Chondrocyte (in vitro differentiated cells): ENCODE measurements around the gene DDR2. TPM values are rescaled to one million over a fixed set of nuclear protein-coding genes. Genes with fewer than 3 reads are reported as not detected.

ENCODE experiments used
- DNase-seq: peaks from one replicate; pipeline ENCODE4 v3.0.0; 2021; ENCODE audit warnings: mixed read lengths, low spot score
- H3K27ac Mint-ChIP-seq: one replicate; pipeline ENCODE4 v1.8.0; 2021; ENCODE audit warnings: mild to moderate bottlenecking, moderate library complexity, mixed read lengths; ENCODE audit not compliant: unreplicated experiment
- H3K27me3 Mint-ChIP-seq: 2 replicates; pipeline ENCODE4 v1.8.0; 2021; ENCODE audit warnings: low read depth, mixed read lengths
- H3K36me3 Mint-ChIP-seq: 2 replicates; pipeline ENCODE4 v1.8.0; 2021; ENCODE audit warnings: low read depth, mixed read lengths
- H3K4me1 Mint-ChIP-seq: 2 replicates; pipeline ENCODE4 v1.8.0; 2021; ENCODE audit warnings: low read depth, mild to moderate bottlenecking, mixed read lengths
- H3K4me3 Mint-ChIP-seq: one replicate; pipeline ENCODE4 v1.8.0; 2021; ENCODE audit warnings: mild to moderate bottlenecking, moderate library complexity, mixed read lengths; ENCODE audit not compliant: unreplicated experiment
- H3K9me3 Mint-ChIP-seq: 2 replicates; pipeline ENCODE4 v1.8.0; 2021; ENCODE audit warnings: low read depth, mixed read lengths
- total RNA-seq: library from RNA; stranded (reverse); gene quantifications from 3 replicates; pipeline ENCODE4 v1.2.1, GENCODE V29; 2021
- TF ChIP-seq, protein P1 (sequence below): fragments of 200-600 bp; sonication (generic); IDR thresholded peaks from 2 replicates; pipeline ENCODE4 v1.5.0; 2021; ENCODE audit warnings: antibody characterized with exemption, mild to moderate bottlenecking, moderate library complexity

The DDR2 gene
- total RNA-seq, 1 donor from 2014 or later = 182 TPM

DNA sequence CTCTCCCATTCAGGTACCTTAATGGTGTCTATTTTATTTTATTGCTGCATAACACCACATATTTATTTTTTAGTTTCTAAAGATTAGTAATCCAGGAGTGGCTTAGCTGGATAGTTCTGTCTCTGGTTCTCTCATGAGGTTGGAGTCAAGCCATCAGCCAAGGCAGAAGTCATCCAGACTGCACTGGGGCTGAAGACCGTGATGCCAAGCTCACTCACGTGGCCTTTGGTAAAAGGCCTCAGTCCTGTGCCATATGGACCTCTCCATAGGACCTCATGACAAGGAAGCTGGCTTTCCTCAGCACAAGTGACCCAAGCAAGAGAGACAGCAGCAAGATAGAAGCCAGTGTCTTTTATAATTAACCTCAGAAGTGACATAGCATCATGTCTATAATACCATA is 23.0 kb upstream of the DDR2 start:
- Mint-ChIP-seq H3K27me3 (no peaks in the 10 kb centered on the region), H3K9me3 (no peaks in the 10 kb centered on the region), H3K4me3 (no peak overlapping the region), H3K4me1 (peaks cover 35% of the 10 kb centered on the region), H3K27ac (no peak overlapping the region), H3K36me3 (no peaks in the 10 kb centered on the region)
- no peak for DNase-seq
- TF ChIP-seq, protein P1, sequence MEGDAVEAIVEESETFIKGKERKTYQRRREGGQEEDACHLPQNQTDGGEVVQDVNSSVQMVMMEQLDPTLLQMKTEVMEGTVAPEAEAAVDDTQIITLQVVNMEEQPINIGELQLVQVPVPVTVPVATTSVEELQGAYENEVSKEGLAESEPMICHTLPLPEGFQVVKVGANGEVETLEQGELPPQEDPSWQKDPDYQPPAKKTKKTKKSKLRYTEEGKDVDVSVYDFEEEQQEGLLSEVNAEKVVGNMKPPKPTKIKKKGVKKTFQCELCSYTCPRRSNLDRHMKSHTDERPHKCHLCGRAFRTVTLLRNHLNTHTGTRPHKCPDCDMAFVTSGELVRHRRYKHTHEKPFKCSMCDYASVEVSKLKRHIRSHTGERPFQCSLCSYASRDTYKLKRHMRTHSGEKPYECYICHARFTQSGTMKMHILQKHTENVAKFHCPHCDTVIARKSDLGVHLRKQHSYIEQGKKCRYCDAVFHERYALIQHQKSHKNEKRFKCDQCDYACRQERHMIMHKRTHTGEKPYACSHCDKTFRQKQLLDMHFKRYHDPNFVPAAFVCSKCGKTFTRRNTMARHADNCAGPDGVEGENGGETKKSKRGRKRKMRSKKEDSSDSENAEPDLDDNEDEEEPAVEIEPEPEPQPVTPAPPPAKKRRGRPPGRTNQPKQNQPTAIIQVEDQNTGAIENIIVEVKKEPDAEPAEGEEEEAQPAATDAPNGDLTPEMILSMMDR = no peak

DNA sequence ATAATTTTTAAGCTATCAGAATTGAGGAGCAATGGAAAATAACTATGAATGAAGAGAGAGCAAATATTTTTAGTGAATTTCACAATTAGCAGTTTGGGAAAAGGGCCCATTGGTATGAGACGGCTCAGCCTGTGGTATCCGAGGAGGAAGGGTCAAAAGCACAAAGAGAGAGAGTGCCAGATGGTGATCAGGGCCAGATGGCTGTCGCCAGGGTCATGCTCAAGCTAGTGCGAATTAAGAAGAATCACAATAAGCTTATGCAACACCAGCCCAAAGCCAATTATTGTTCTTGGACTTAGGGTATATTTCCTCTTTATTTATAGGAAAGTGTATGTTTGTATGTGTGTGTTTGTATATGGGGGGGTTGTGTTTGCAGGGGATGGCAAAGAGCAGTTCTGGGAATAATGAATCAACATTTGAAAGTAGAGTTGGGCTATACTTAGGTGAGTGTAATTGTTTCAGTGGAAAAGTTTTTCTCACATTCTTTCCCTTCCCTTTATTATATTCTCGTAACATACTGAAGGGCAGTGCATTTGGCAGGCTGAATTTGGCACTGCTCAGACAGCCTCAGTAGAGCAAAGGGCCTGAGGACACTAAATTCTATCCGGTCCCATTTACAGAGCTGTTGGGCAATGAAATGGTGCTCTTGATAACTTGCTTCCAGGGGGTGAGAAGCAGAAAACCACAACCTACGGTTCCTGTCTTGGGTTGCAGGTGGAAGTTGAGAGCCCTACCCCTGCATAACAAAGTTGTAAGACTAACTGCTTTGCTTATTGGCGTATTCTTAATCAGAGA is 19.5 kb upstream of the DDR2 start:
- Mint-ChIP-seq H3K4me3 (no peak overlapping the region), H3K4me1 (peaks cover 18% of the 10 kb centered on the region), H3K27ac (peak overlapping the region; percentile 29), H3K27me3 (no peaks in the 10 kb centered on the region), H3K9me3 (peaks cover 11% of the 10 kb centered on the region), H3K36me3 (peaks cover 10% of the 10 kb centered on the region)
- TF ChIP-seq, protein P1 = no peak
- no peak for DNase-seq

DNA sequence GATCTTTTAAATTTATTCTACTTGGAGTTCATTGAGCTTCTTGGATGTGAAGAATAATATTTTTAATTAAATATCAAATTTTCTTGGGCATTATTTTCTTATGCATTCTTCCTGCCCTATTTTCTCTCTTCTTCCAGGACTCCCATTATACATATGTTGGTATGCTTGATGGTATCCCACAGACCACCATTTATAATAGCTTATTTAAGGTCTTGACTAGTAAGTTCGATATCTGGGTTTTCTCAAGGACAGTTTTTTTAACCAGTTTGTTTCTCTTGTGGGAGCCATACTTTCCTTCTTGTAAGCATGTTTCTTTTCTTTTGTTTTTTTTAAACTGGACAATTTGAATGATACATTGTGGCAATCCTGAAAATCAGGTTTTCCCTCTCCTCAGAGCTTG is 15.4 kb upstream of the DDR2 start:
- Mint-ChIP-seq H3K27me3 (no peaks in the 10 kb centered on the region), H3K27ac (no peak overlapping the region), H3K4me1 (peaks cover 18% of the 10 kb centered on the region), H3K4me3 (no peak overlapping the region), H3K36me3 (peaks cover 10% of the 10 kb centered on the region), H3K9me3 (peaks cover 14% of the 10 kb centered on the region)
- TF ChIP-seq, protein P1 = no peak
- DNase-seq = no peak

DNA sequence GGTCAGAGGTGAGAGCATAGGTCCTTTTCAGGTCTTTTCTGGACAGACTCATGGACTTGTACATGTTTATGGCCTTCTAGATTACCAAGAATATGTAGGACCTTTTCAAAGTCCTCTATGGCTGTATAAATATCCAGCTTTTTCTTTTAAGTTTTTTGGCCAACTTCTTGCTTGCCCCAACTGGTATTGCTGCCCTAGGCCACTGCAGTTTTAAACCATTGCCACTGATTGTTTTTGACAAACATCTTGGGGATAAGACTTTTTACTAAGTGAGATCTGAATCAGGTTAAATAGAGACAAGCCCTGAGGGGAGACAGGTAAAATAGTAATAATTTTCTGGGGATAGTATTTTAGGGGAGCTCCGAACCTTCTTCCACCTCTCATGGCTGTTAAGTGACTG is 14.8 kb upstream of the DDR2 start:
- Mint-ChIP-seq H3K4me3 (no peak overlapping the region), H3K36me3 (peaks cover 10% of the 10 kb centered on the region), H3K9me3 (peaks cover 14% of the 10 kb centered on the region), H3K27me3 (no peaks in the 10 kb centered on the region), H3K27ac (no peak overlapping the region), H3K4me1 (peaks cover 15% of the 10 kb centered on the region)
- TF ChIP-seq, protein P1 = no peak
- no peak for DNase-seq

DNA sequence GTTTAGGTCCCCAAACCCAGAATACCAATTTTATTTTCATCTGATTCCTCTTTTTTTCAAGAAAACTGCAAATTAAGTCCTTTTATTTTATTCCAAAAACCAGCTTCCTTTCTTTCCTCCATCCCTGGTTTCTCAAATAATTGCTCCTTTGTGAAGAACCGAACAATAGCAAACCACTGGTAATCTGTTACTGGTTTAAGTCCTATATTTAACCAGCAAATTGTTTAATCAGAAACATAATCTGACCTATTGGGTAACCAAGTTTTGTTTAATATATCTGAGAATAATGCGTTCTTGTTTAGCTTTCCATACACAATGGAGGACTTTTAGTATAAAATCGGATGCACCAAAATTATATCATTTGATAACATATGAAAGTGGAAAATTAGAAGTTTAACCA is 13.2 kb upstream of the DDR2 start:
- no peaks in the 10 kb centered on the region for H3K27me3 Mint-ChIP-seq
- H3K27ac Mint-ChIP-seq = no peak overlapping the region
- no peak for DNase-seq
- no peaks in the 10 kb centered on the region for H3K4me1 Mint-ChIP-seq
- H3K36me3 Mint-ChIP-seq = peaks cover 10% of the 10 kb centered on the region
- TF ChIP-seq, protein P1 = no peak
- H3K9me3 Mint-ChIP-seq = peaks cover 14% of the 10 kb centered on the region
- H3K4me3 Mint-ChIP-seq = no peak overlapping the region
